GM13977 (cell line): ENCODE results near the gene OSBPL2.

Experiments
- DNase-seq: peaks from one replicate; pipeline ENCODE4 v3.0.0; 2012; ENCODE audit warnings: low spot score
- CTCF ChIP-seq: IDR thresholded peaks from 2 replicates; pipeline ENCODE4 v1.5.1; 2012; ENCODE audit warnings: mild to moderate bottlenecking, control low read depth; ENCODE audit not compliant: insufficient read depth; ENCODE audit errors: extremely low read depth, missing control alignments
- in situ Hi-C: fragments of 300-500 bp; cut with MboI; formaldehyde crosslinking; loops from one replicate; pipeline ENCODE4 v1.12.0; 2022; ENCODE audit warnings: low sequenced_read_pairs, low pct_unique_long_range_greater_than_20kb, mixed read lengths, inconsistent platforms; ENCODE audit not compliant: unreplicated experiment

Gene OSBPL2

GRCh38 chr20:62211769-62212288 is 26.5 kb upstream of the OSBPL2 start:
- no peak for TF ChIP-seq CTCF
- no peak for DNase-seq
- in situ Hi-C loops = no loop called here

GRCh38 chr20:62212299-62212698 is 26.0 kb upstream of the OSBPL2 start:
- in situ Hi-C loops = no loop called here
- no peak for DNase-seq
- no peak for TF ChIP-seq CTCF

GRCh38 chr20:62214067-62214466 is 24.3 kb upstream of the OSBPL2 start:
- no peak for TF ChIP-seq CTCF
- in situ Hi-C loops = no loop called here
- DNase-seq = no peak

- in situ Hi-C loops = no loop called here
These were observed 23.0 kb upstream of the OSBPL2 start for GRCh38 chr20:62215020-62215990.

GRCh38 chr20:62215991-62216635 is 22.2 kb upstream of the OSBPL2 start:
- TF ChIP-seq CTCF = no peak

More at GRCh38 chr20:62215020-62215990, 23.0 kb upstream of the OSBPL2 start:
- DNase-seq = no peak
- TF ChIP-seq CTCF = no peak

GRCh38 chr20:62216636-62217566 is 21.4 kb upstream of the OSBPL2 start:
- in situ Hi-C loops = no loop called here
- DNase-seq = no peak
- TF ChIP-seq CTCF = no peak

More at GRCh38 chr20:62215991-62216635, 22.2 kb upstream of the OSBPL2 start:
- DNase-seq = no peak
- in situ Hi-C loops = no loop called here
